Measurements from ENCODE around the gene TCEA2. TPM values are rescaled to one million over a fixed set of nuclear protein-coding genes. Genes with fewer than 3 reads are reported as not detected.

The TCEA2 gene
- total RNA-seq, 3 donors from 2014 or later, result 23.9 to 39.4 (median 26.6) TPM

DNA sequence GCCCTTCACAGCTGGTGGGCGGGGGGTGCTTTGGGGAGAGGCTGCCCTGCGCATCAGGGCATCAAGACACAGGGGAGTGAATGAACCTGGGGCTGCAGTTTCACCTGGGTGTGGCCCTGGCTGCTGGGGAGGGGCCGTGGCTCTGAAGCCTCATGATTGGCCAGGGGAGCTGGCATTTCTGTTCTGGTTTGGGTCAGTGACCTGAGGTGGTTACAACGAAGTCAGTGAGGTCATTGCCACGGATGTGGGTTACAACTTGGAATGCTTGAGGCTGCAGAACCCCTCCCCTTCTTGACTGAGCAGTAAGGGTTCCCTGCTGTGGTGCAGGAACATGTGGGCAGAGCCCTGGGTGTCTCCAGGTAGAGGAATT, 3.0 kb downstream of the TCEA2 start:
- no peak overlapping the region for H3K27ac ChIP-seq
- intact Hi-C loops (cut with DNase I; ENCODE audit: low total_unique reads), result no loop called here
- H3K9me3 ChIP-seq, result no peaks in the 10 kb centered on the region
- H3K4me1 ChIP-seq, result peaks cover 6 to 15% of the 10 kb centered on the region in 2 donors
- no peak for DNase-seq (ENCODE audit: low spot score in 2 of 2)
- H3K27me3 ChIP-seq, result no peaks in the 10 kb centered on the region
- no peaks in the 10 kb centered on the region for H3K36me3 ChIP-seq
- TF ChIP-seq POLR2A (IDR thresholded peaks at IDR 0.05), result no peak
- TF ChIP-seq, protein P1, sequence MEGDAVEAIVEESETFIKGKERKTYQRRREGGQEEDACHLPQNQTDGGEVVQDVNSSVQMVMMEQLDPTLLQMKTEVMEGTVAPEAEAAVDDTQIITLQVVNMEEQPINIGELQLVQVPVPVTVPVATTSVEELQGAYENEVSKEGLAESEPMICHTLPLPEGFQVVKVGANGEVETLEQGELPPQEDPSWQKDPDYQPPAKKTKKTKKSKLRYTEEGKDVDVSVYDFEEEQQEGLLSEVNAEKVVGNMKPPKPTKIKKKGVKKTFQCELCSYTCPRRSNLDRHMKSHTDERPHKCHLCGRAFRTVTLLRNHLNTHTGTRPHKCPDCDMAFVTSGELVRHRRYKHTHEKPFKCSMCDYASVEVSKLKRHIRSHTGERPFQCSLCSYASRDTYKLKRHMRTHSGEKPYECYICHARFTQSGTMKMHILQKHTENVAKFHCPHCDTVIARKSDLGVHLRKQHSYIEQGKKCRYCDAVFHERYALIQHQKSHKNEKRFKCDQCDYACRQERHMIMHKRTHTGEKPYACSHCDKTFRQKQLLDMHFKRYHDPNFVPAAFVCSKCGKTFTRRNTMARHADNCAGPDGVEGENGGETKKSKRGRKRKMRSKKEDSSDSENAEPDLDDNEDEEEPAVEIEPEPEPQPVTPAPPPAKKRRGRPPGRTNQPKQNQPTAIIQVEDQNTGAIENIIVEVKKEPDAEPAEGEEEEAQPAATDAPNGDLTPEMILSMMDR (IDR thresholded peaks at IDR 0.05), result no peak
- no peak for TF ChIP-seq POLR2AphosphoS5 (IDR thresholded peaks at IDR 0.05)
- no peak overlapping the region for H3K4me3 ChIP-seq

DNA sequence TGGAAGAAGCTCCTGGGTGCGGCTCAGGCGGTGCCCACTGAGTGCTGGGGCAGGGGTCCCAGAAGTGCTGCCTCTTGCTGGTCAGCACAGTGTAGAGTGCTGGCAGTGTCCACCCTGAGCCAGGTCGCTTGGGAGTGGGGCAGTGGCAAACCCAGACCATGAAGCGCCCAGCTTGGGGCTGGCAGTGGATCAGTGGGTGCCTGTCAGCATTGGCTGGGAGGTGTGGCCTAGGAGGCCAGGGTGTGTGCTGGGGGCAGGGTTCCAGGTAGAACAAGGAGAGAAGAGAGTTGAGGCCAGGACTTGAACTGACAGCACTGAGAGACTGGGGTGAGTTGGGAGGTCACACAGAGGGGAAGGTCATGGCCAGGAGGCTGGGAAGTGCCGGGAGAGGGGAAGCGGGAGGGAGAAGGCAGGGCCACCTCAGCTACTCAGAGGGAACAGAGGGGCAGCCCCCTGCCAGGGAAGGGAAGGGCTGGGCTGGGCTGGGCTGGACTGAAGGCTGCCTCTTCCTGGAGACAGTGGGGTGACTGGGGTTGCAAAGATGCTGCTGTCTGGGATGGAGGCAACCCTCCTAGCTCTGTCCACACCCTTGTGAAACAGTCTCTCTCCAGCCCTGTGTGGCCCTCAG, 4.1 kb downstream of the TCEA2 start:
- DNase-seq (ENCODE audit: low spot score in 2 of 2), result no peak
- Histone ChIP-seq H3K36me3 (no peaks in the 10 kb centered on the region), H3K4me1 (peaks cover 5 to 15% of the 10 kb centered on the region in 2 donors), H3K27ac (no peak overlapping the region), H3K4me3 (no peak overlapping the region), H3K9me3 (no peaks in the 10 kb centered on the region), H3K27me3 (no peaks in the 10 kb centered on the region)
- TF ChIP-seq, protein P1 (IDR thresholded peaks at IDR 0.05), result no peak
- no peak for TF ChIP-seq POLR2AphosphoS5 (IDR thresholded peaks at IDR 0.05)
- TF ChIP-seq POLR2A (IDR thresholded peaks at IDR 0.05), result no peak
- intact Hi-C loops (cut with DNase I; ENCODE audit: low total_unique reads), result no loop called here

DNA sequence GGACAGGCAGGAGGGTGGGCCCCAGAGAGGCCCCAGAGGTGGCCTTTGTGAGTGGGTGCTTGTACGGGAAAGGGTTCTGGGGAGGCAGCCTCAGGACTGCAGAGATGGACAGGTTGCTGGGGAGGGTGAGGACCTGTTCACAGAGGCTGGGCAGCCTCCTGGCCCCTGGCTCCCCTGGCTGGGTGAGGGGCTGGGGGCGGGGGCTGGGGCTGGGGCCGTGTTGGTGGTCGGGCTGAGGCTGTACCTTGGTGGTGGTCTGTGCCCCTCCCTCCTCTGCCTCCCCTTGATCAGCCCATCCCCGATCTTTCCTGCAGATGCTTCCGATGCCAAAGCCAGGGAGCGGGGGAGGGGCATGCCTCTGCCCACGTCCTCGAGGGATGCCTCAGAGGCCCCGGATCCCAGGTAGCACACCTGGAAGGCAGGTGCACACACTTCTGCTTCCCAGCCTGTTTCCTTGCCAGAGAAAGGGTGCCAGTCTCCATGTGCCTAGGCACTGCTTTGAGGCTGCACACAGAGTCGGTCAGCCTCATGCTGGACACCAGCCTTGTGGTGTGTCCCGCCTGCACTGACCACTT, 4.8 kb downstream of the TCEA2 start:
- Histone ChIP-seq H3K4me3 (no peak overlapping the region), H3K36me3 (no peaks in the 10 kb centered on the region), H3K9me3 (no peaks in the 10 kb centered on the region), H3K27ac (no peak overlapping the region), H3K4me1 (peaks cover 0 to 11% of the 10 kb centered on the region in 2 donors), H3K27me3 (no peaks in the 10 kb centered on the region)
- no peak for TF ChIP-seq POLR2AphosphoS5 (IDR thresholded peaks at IDR 0.05)
- TF ChIP-seq, protein P1 (IDR thresholded peaks at IDR 0.05), result no peak
- TF ChIP-seq POLR2A (IDR thresholded peaks at IDR 0.05), result no peak
- DNase-seq (ENCODE audit: low spot score in 2 of 2), result no peak
- intact Hi-C loops (cut with DNase I; ENCODE audit: low total_unique reads), result no loop called here

DNA sequence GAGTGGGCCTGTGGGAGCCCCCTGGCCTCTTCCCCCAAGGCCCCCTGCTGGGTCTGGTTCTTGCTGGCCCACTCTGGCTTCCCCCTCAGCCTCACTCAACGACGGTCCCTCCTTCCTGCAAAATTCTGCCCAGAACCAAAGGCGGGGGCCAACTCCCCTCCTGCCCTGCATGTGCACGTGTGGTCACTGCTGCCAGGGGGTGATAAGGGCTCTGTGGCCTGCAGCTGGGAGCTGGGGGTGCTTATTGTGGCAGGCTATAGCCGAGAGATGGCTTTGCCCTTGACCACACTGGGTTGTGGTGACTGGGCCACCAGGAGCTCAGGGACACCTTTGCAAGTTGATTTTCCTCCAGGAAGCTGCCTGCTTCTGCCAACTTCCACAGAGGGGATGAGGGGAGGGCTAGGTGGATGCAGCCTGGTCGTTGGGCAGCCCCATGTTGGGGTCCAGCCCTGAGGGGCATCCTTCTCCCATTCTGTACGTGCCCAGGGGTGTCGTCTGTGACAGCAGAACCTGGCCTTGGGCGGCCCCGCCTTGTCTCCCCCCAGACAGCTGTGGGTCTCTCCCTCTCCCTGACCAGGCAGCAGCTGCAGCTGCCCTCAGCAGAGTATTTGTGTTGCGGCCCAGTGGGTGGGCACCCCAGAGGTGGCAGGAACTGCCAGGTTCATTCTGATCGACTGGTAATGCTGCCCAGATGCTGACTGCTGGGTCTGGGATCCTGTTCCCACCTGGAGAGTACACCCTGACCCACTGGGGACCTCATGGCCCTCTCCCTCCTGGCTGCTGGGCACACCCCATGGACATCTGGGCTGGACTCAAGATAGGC, 5.6 kb downstream of the TCEA2 start:
- Histone ChIP-seq H3K9me3 (no peaks in the 10 kb centered on the region), H3K27me3 (no peaks in the 10 kb centered on the region), H3K36me3 (no peaks in the 10 kb centered on the region), H3K27ac (no peak overlapping the region), H3K4me3 (no peak overlapping the region), H3K4me1 (peaks cover 0 to 11% of the 10 kb centered on the region in 2 donors)
- no peak for DNase-seq (ENCODE audit: low spot score in 2 of 2)
- TF ChIP-seq, protein P1 (IDR thresholded peaks at IDR 0.05), result no peak
- no peak for TF ChIP-seq POLR2A (IDR thresholded peaks at IDR 0.05)
- TF ChIP-seq POLR2AphosphoS5 (IDR thresholded peaks at IDR 0.05), result no peak
- intact Hi-C loops (cut with DNase I; ENCODE audit: low total_unique reads), result no loop called here

DNA sequence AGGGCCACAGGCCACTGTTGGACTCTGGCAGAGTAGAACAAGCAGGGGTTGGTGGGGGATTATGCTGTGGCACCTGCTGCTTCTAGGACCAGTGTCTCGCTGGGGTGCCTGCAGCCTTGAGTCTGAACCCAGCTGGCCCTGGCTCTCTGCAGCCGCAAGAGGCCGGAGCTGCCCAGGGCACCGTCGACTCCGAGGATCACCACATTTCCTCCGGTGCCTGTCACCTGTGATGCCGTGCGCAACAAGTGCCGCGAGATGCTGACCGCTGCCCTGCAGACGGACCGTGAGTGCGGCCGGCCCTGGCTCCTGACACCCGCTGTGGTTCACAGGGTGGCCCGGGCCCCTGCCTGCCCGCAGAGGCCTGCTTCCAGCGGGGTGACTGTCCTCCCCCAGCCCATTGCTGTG, 6.2 kb downstream of the TCEA2 start:
- TF ChIP-seq POLR2AphosphoS5 (IDR thresholded peaks at IDR 0.05) (no peak), POLR2A (IDR thresholded peaks at IDR 0.05) (no peak)
- TF ChIP-seq, protein P1 (IDR thresholded peaks at IDR 0.05), result no peak
- DNase-seq (ENCODE audit: low spot score in 2 of 2), result no peak
- Histone ChIP-seq H3K4me1 (peaks cover 0 to 5% of the 10 kb centered on the region in 2 donors), H3K9me3 (no peaks in the 10 kb centered on the region), H3K27me3 (no peaks in the 10 kb centered on the region), H3K27ac (no peak overlapping the region), H3K36me3 (no peaks in the 10 kb centered on the region), H3K4me3 (no peak overlapping the region)
- intact Hi-C loops (cut with DNase I; ENCODE audit: low total_unique reads), result no loop called here
